DMS79 treated with DMSO at 0.1 percent for 48 hours (cell line): Measurements from ENCODE around the gene OCSTAMP.

Source experiments
- DNase-seq: peaks from one replicate; lab custom pipeline; 2025; lab: John Stamatoyannopoulos, UW

Gene OCSTAMP, protein sequence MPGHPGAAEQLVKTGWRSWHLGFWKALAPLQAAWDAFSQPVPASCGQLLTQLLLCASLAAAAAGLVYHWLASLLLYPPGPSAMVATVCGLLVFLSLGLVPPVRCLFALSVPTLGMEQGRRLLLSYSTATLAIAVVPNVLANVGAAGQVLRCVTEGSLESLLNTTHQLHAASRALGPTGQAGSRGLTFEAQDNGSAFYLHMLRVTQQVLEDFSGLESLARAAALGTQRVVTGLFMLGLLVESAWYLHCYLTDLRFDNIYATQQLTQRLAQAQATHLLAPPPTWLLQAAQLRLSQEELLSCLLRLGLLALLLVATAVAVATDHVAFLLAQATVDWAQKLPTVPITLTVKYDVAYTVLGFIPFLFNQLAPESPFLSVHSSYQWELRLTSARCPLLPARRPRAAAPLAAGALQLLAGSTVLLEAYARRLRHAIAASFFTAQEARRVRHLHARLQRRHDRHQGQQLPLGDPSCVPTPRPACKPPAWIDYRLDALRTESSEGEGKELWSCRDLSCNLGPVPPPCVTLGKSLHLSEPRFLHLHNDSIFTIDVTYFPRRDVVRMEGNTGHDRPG

DNA sequence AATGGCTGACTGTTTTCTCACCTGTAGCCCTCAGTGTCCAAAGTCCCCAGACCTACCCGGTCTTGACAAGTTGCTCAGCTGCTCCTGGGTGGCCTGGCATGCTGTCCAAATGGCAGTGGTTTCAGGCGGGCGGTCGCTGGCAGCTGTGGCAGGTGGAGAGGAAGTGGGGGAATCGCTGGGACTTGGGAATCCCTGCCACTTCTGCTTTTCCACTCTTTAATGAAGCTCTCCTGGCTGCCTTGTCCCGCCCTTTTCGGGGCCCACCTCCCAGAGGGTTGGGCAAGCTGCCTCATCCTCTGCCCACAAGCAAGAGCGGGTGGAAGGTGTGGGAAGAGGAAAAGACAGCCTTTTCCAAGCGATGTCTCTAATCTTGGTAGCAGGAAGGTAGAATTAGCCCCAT lies at the start of gene OCSTAMP:
Gene OCSTAMP (minus strand): TSS at position 194 of the 400 bp plus-strand sequence. CDS start 94 bp downstream, at position 100.
- no peak for DNase-seq

DNA sequence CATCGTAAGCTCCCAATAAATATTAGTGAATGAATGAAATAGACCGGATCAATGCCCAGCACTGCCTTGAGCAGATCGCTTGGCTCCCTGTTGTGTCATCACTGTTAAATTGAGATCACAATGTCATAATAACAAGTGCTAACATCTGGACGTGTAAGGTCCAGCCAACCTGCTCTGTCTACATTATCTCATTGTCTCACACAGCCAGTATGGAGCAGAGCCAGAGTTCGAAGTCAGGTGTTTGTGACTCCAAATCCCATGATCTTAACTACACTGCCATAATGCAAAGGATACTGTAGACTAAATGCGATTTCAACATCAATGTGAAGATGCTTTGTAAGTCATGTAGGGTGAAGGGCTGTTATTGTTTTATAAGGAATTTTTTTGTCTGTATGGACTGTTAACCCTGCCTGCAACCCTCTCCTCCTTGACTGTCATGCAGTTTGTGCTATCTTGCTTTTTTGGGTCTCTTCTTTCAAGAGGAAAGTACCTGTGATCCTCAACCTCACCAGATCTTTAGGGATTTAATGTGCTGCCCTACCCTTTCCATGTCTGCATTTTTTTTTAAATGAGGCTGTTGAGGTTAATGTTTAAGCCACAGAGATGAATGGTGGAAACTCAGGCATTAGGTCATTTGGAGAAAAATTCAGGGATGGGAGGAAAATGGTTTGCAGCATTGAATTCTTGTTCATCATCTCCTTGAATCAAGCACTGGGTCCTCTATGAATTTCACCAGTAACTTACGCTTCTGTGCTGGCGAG lies 49.0 kb upstream of the OCSTAMP start:
- DNase-seq: no peak

DNA sequence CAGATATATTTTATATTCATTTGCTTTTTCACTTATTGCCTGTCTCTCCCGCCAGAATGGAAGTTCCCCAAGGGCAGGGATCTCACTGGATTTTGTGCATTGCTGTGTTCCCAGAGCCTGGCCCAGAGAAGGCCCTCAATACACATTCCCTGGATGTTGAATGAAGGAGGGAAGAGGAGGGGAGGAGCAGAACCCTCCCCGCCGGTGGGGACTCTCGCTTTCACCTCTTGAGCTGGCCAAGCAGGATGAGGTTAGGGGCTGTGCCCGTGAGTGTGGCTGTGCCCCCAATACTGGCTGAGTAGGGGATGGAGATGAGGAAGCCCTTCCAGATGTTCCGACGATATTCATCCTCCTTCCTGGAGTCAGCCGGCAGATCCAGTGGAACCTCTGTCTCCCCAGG lies 45.5 kb upstream of the OCSTAMP start:
- no peak for DNase-seq

DNA sequence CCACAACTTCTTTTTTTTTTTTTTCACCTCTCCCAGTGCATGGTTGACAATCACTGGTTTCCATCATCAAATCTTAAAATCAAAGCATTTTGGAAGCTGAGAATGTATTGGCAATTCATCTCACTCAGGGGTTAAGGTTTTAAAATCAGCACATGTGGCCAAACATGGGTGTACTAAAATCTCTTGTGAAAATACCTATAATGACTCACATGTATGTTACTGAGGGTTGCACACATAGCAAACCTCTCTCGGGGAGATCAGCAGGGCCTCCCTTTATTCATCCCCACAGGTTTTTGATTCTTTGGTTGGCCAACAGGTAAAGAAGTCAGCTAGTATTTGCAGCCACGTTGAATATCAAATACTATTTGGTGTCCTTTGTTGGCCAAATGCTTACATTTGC lies 44.3 kb upstream of the OCSTAMP start:
- no peak for DNase-seq

DNA sequence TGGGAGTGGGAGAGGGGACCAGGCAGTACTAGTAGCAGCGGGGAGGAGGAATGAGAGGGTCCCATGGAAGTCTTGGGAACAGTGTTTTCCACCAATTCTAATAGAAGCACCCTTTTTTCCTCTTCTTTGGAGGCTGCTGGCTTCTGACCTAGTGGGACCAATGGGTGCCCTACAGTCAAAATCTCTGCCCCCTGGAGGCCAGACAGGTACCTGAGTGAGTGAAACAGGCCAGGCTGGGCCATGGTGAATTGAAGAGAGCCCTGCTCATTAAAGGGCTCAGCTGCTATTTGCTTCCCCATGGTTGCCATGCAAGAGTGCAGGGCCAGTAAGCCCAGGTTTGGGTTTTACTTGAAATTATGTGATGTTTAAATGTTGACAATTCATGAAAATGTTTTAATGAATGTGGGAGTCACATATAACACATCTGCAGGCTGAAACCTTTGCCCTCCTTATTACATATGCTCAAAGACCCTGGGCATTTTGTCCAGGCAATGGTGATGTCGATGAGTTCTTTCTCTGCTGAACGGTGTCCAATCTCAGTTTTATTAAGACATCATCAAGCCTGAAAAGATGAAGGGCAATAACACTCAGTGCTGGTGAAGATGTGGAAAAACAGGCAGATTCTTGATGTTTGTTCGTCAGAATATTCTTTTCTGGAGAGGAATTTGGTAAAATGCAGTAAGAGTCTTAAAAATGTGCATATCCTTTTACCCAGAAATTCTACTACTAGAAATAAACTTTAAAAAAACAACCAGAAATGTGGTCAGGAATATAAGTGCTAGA lies 42.3 kb upstream of the OCSTAMP start:
- no peak for DNase-seq

DNA sequence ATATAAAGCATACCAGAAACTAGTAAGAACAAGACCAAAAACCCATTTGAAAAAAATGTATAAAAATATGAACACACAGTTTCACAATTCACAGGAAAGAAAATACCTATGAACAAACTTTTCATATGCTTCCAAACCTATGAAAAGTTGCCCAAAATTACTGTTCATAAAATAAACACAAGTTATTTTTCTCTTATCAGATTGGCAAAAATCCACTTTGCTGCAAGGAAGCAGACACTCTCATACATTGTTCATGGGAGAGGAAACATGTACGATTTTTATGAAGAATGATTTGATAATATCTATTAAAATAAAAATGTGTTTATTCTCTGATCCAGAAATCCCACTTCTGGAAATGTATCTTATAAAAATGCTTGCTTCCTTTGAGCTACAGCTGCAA lies 40.0 kb upstream of the OCSTAMP start:
- DNase-seq: no peak

DNA sequence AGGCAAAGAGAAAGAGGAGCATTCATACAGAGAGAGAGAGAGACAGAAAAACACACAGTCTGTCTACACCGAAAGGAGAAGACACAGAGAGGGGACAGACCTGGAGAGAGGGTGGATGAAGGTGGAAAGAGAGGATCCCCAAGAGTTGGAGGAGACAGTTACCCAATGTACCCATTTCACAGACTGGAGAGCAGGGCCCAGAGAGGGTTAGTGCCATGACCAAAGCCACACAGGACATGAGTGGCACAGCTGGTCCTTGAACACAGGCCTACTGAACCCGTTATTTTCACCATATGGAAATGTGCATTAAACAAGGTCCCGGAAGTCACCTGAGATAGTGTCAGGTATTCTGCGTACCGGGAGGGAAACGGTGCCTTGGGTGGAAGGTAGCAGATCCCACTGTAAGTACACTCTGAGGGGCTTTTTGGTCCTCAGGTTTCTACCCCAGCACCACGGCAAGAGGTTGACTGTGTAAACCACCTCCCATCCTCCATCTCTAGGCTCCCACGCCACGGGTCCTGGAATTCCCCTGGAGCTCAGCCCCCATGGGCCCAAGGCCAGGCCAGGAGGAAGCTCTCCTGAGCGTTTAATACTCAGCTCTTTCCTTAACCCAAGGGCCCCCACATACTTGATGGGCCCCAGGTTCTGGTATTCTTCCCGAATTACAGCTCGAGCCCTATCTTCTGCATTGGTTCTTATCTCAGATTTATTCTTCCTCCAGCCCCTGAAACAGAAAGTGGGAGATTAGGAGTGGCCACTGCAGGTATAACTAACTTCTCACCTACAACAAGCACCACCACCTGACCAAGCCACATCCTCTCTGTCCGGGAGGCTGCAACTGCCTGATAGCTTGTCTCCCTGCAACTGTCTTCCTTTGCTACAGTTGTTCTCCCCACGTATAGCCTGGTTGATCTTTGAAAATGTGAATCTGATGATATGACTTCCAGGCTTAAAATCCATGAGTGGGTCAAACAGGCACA lies 38.4 kb upstream of the OCSTAMP start:
- no peak for DNase-seq

DNA sequence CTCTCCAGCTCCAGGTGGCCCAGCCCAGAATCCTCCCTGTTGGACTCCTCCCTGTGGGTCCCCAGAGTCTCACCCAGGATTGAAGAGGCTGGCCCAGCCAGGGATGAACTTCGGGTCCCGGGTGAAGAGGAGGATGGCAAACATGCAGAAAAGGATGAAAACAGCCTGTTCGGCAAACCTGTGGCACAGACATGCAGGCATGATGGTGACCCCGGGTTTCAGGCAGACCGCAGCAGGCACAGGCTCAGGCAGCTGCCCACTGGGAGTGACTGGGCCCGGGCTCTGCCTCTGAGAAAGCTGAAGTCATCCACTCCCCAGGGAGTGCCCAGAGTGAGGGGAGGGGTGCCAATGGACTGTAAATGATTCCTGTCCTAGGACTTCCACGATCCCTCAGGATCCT lies 37.5 kb upstream of the OCSTAMP start:
- no peak for DNase-seq

DNA sequence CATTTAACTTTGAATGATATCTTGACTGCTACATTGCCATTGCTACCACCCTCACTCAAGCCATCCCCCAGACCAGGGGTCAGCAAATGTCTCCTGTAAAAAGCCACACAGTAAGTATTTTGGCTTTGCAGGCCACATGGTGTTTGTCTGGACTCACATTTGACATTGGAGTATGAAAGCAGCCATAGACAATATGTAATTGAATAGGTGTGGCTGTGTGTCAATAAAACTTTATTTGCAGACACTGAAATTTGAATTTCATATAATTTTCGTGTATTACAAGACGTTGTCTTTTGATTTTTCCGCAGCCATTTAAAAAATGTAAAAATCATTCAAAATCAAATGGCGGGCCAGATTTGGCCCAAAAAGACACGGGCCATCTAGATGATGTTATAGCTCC lies 36.3 kb upstream of the OCSTAMP start:
- DNase-seq: no peak

DNA sequence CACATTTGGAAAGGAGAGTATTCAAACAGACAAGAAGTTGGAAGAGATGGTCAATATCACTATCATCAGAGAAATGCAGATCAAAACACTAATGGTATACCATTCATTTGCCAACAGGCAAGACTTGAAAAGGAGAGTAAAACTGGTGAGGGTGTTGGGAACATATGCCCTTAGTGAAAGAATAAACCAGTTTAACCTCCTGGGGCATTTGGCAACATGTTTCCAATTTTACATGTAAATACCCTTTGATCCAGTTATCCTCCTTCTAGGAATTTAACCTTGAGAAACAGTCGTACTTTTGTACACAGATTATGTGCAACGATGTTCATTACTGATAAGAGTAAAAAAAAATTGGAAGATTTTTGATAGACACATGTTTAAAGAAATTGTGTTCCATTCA lies 34.1 kb upstream of the OCSTAMP start:
- no peak for DNase-seq

DNA sequence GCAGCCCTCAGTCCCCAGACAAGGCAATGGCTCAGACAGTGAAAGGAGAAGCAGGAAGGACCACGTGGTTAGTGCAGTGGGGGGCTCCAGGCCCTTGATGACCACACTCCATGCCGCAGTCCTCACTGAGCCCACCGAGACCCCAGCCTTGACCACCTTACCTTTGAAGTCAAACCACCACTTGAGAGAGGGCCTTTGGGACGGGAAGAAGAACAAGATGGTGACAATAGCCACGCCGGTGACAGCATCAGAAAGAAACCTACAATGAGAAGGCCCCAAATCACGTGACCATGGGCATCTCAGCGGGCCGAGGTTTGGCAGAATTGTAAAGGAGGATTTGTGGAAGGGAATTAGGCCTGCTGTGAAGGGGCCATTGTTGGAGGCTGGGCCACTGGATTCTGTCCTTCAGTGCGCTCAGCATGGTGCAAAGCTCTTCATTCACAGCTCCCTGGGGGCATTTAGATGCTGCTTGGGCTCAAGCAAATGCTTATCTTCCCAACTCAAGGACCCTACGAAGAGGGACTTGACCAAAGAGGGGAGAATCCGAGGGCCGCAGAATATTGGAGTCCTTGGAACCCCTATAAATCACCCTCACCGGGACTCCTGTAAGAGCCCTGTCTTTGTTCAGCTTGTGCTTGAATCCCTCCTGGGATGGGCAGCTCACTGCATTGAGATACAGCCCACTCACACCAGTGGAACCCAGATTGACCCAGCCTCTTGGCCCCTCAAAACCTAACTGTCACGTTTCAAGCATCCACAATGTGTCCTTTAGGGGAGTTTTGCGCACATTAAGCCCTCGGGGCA lies 33.2 kb upstream of the OCSTAMP start:
- no peak for DNase-seq

DNA sequence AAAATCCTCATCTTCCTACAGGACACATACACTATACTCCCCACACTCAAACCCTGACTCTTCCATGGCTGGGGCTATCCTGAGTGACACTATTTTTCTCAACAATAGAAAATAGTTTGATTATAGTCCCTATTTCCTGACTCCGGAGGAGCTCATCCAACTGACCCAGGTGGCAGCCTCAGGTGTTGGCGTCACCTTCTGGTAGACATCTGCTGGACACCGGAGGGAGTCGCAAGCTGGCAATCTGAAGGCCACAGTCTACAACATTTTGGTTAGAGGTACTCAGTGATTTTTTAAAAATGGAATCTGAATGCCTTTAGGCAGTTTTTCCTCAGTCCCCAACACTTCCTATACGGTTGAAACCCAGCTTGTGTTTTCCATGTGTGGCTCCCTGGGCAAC lies 32.2 kb upstream of the OCSTAMP start:
- DNase-seq: no peak

DNA sequence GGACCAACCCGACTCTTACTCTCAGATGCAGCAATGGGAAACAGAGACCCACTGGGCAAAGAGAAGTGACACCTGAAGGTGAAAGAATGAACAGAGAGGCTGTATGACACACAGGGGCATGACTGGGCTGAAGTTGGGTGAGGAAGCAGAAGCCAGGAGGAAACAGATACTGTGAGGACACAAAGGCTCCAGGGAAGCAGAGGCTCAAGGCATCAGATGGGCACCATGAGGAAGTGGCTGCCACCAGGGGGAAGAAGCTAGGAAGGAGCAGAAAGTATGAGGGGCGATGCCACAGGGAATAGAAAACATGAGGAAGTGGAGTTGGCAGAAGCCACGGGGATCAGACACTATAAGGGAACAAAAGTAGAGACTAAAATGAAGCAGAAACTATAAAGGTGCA lies 30.9 kb upstream of the OCSTAMP start:
- no peak for DNase-seq

DNA sequence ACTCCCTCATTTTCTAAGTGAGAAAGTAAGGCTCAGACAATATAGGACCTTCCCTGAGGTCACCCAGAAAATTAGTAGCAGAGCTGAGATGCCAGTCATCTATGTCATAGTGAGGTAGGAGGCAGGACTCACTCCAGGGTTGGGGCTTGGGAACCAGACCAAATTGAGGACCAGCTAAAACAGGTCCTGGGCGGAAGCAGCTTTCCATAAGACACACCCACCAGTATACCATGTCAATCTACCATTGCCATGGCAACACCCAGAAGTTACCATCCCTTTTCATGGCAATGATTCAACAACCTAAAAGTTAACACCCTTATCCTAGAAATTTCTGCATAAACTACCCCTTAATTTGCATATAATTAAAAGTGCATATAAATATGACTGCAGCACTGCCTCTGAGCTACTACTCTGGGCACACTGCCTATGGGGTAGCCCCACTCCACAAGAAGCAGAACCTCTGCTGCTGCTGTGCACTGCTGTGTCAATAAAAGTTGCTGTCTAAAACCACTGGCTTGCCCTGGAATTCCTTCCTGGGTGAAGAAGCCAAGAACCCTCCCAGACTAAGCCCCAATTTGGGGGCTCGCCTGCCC lies 30.3 kb upstream of the OCSTAMP start:
- DNase-seq: no peak

DNA sequence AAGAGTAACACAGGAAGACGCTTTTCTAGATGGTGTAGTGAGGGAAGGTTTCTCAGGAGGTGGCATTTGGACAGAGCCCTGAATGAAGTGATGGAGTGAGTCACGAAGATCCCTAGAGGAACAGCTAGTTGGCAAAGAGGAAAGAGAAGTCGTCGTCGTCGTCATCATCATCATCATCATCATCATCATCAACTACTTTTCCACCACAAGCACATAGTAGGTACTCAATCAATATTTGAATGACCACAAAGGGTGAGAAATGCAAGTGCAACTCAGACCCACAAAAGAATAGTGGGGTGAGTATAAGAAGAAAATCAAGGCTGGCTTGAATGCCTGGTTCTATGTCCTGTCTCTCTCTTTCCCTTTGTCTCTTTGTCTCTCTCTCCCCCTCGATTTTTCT lies 28.3 kb upstream of the OCSTAMP start:
- DNase-seq: no peak

DNA sequence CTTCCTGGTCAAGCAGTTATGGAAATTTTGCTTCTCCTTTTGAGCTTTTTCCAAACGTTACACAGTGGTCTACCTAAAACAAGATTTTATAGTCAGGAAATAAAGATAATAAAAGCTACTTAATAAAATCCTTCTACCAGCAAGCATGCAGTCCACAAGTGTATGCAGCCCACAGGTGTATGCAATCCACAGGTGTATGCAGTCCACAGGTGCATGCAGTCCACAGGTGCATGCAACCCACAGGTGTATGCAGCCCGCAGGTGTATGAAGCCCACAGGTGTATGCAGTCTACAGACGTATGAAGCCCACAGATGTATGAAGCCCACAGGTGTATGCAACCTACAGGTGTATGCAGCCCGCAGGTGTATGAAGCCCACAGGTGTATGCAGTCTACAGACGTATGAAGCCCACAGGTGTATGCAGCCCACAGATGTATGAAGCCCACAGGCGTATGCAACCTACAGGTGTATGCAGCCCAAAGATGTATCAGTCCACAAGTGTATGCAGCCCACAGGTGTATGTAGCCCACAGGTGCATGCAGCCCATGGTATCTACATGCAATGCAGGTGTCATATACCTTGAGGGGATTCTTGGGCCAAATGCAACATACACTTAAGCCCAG lies 26.4 kb upstream of the OCSTAMP start:
- DNase-seq: no peak

DNA sequence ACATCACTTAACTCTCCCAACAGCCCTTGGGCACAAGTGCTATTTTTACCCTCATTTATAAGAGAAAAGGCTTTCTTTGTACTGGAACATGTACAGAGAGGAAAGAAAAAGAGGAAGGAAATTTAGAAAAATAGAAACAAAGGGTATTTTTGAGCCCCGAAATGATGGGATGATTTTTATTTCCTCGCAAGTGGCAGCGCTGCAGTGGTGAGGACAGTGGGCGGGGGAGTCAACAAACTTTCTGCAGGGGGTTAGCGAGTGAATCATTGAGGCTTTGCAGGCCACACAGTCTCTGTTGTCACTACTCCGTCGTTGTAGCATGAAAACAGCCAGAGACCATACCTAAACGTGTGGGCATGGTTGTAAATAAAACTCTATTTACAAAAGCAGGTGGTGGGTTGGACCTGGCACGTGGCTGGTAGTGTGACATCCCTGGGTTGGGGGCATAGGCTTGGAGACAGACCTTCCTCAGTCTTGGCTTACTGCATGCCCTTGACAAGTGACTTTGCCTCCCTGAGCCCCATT lies 25.5 kb upstream of the OCSTAMP start:
- no peak for DNase-seq

DNA sequence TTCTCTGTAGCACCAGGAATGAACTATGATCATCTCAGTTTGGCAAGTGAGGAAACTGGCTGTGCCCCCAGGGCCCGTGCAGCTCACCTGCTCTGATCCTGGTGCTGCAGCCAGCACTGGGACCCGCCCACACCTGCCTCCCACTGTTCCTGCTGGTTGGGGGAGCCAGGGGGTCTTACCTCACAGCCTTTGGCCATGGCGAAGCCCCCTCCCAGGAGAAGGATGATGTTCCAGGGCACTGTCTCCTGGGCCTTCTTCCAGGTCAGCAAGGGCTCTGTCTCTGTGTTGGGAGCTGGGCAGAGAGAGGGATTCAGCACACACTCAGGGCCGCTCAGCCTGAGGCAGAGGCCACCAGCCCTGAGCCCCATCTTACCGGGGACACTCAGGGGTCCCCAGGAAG lies 24.9 kb upstream of the OCSTAMP start:
- no peak for DNase-seq
